IPS-11a (cell line): ENCODE results near the gene PNPT1.

Experiments used
- H3K4me3 ChIP-seq: one replicate; pipeline ENCODE4 v1.5.1; 2013; ENCODE audit warnings: low read depth, low read length, control low read depth

PNPT1 gene

GRCh38 chr2:55672630-55673029 is 21.0 kb downstream of the PNPT1 start:
- no peak overlapping the region for H3K4me3 ChIP-seq

- H3K4me3 ChIP-seq: no peak overlapping the region
Measured at GRCh38 chr2:55668956-55669355, 24.7 kb downstream of the PNPT1 start.

GRCh38 chr2:55653255-55653654 is 40.4 kb downstream of the PNPT1 start:
- no peak overlapping the region for H3K4me3 ChIP-seq

GRCh38 chr2:55649211-55649610 is 44.4 kb downstream of the PNPT1 start:
- no peak overlapping the region for H3K4me3 ChIP-seq

GRCh38 chr2:55636831-55637230 is 56.8 kb downstream of the PNPT1 start:
- H3K4me3 ChIP-seq: no peak overlapping the region

GRCh38 chr2:55628931-55629330 is 64.7 kb downstream of the PNPT1 start:
- H3K4me3 ChIP-seq: no peak overlapping the region

- no peak overlapping the region for H3K4me3 ChIP-seq
Measured at GRCh38 chr2:55627915-55628314, 65.7 kb downstream of the PNPT1 start.

- H3K4me3 ChIP-seq: no peak overlapping the region
Measured at GRCh38 chr2:55621802-55622201, 71.8 kb downstream of the PNPT1 start.

GRCh38 chr2:55620123-55620779 is 73.4 kb downstream of the PNPT1 start:
- no peak overlapping the region for H3K4me3 ChIP-seq

GRCh38 chr2:55618275-55619055 is 75.2 kb downstream of the PNPT1 start:
- H3K4me3 ChIP-seq: peak overlapping the region; percentile 100

GRCh38 chr2:55618025-55618274 is 75.7 kb downstream of the PNPT1 start:
- peak overlapping the region; percentile 100 for H3K4me3 ChIP-seq

GRCh38 chr2:55617175-55618024 is 76.2 kb downstream of the PNPT1 start, which contains the start of gene PPP4R3B:
PPP4R3B (minus strand) TSS chr2:55617622; CDS start chr2:55617285, 337 bp downstream.
- peak within 1 kb of the TSS; percentile 100 for H3K4me3 ChIP-seq

- peak overlapping the region; percentile 100 for H3K4me3 ChIP-seq
Measured at GRCh38 chr2:55616551-55617174, 77.0 kb downstream of the PNPT1 start.

GRCh38 chr2:55611997-55612396 is 81.6 kb downstream of the PNPT1 start:
- no peak overlapping the region for H3K4me3 ChIP-seq

GRCh38 chr2:55610954-55611743 is 82.5 kb downstream of the PNPT1 start:
- H3K4me3 ChIP-seq: no peak overlapping the region

- no peak overlapping the region for H3K4me3 ChIP-seq
Measured at GRCh38 chr2:55609938-55610578, 83.6 kb downstream of the PNPT1 start.

- no peak overlapping the region for H3K4me3 ChIP-seq
Measured at GRCh38 chr2:55609193-55609794, 84.3 kb downstream of the PNPT1 start.

- H3K4me3 ChIP-seq: no peak overlapping the region
Measured at GRCh38 chr2:55607717-55608116, 85.9 kb downstream of the PNPT1 start.

GRCh38 chr2:55604027-55604565 is 89.5 kb downstream of the PNPT1 start:
- no peak overlapping the region for H3K4me3 ChIP-seq
